Keratinocyte (primary cell): ENCODE data around the gene MACF1.

Experiments used
- EZH2 ChIP-seq: IDR thresholded peaks from one replicate; pipeline ENCODE4 v1.6.1; 2012; ENCODE audit warnings: inconsistent platforms, mild to moderate bottlenecking, low read length, moderate library complexity
- TF ChIP-seq, protein P1 (sequence below), 3 experiments: IDR thresholded peaks in 1 of 3; conservative IDR thresholded peaks in 1 of 3; optimal IDR thresholded peaks in 1 of 3; 2 replicates in 2 of 3; 3 replicates in 1 of 3; pipeline versions ENCODE3 to v1.5.1; 2011; ENCODE audit warnings: low read length in 3 of 3, mild to moderate bottlenecking in 3 of 3, moderate library complexity in 2 of 3, control low read depth in 1 of 3, inconsistent platforms in 1 of 3; ENCODE audit not compliant: insufficient read depth in 2 of 3; ENCODE audit errors: extremely low read depth in 1 of 3

DNA sequence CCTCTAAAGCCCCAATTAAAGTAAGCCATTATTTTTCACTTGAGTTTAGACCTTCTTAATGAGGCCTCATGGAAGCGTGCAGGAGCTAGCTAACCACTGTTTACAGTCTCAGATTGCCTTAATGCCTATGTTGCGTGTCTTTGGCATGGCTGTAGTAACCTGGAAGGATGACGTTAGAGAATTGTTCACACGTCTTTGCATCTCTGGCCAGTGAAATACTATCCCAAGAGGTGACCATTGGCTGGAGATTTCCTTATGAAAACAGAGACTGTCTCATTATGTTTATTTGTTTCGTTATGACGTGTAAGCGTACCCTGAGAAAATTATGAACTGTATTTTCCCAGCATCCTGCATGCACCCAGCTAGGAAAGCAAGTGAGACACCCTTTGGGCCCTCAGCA is 268.3 kb downstream of the MACF1 start:
- no peak for TF ChIP-seq EZH2
- TF ChIP-seq, protein P1, sequence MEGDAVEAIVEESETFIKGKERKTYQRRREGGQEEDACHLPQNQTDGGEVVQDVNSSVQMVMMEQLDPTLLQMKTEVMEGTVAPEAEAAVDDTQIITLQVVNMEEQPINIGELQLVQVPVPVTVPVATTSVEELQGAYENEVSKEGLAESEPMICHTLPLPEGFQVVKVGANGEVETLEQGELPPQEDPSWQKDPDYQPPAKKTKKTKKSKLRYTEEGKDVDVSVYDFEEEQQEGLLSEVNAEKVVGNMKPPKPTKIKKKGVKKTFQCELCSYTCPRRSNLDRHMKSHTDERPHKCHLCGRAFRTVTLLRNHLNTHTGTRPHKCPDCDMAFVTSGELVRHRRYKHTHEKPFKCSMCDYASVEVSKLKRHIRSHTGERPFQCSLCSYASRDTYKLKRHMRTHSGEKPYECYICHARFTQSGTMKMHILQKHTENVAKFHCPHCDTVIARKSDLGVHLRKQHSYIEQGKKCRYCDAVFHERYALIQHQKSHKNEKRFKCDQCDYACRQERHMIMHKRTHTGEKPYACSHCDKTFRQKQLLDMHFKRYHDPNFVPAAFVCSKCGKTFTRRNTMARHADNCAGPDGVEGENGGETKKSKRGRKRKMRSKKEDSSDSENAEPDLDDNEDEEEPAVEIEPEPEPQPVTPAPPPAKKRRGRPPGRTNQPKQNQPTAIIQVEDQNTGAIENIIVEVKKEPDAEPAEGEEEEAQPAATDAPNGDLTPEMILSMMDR (optimal IDR thresholded peaks at IDR 0.05 in 1 of 3, IDR thresholded peaks at IDR 0.05 in 1 of 3, conservative IDR thresholded peaks at IDR 0.05 in 1 of 3; ENCODE audit: extremely low read depth in 1 of 3, insufficient read depth in 2 of 3, low read length in 3 of 3) = no peak
